ENCODE results near the gene CTR9. TPM values are rescaled to one million over a fixed set of nuclear protein-coding genes. Genes with fewer than 3 reads are reported as not detected.

The CTR9 gene
- total RNA-seq, 1 experiment from 2014 or later: 32.7 TPM

DNA sequence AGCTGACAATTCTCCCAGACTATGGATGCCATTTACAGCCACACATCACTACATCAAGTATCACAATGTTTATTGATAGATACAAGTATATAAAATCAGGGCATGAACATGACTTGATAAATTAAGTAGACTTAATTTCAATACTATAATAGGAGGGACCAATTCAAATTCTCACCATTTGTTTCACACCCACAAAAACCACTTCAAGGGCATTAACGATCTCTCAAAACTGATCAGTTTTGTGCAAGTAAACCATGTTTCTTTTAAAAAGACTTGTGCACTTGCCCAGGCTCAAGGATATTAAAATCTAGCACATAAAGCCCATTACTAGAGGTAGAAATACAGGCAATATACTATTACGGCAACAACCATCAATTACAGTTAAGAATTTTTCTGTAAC, 46.0 kb downstream of the CTR9 start (continued):
- TF ChIP-seq, protein P1, sequence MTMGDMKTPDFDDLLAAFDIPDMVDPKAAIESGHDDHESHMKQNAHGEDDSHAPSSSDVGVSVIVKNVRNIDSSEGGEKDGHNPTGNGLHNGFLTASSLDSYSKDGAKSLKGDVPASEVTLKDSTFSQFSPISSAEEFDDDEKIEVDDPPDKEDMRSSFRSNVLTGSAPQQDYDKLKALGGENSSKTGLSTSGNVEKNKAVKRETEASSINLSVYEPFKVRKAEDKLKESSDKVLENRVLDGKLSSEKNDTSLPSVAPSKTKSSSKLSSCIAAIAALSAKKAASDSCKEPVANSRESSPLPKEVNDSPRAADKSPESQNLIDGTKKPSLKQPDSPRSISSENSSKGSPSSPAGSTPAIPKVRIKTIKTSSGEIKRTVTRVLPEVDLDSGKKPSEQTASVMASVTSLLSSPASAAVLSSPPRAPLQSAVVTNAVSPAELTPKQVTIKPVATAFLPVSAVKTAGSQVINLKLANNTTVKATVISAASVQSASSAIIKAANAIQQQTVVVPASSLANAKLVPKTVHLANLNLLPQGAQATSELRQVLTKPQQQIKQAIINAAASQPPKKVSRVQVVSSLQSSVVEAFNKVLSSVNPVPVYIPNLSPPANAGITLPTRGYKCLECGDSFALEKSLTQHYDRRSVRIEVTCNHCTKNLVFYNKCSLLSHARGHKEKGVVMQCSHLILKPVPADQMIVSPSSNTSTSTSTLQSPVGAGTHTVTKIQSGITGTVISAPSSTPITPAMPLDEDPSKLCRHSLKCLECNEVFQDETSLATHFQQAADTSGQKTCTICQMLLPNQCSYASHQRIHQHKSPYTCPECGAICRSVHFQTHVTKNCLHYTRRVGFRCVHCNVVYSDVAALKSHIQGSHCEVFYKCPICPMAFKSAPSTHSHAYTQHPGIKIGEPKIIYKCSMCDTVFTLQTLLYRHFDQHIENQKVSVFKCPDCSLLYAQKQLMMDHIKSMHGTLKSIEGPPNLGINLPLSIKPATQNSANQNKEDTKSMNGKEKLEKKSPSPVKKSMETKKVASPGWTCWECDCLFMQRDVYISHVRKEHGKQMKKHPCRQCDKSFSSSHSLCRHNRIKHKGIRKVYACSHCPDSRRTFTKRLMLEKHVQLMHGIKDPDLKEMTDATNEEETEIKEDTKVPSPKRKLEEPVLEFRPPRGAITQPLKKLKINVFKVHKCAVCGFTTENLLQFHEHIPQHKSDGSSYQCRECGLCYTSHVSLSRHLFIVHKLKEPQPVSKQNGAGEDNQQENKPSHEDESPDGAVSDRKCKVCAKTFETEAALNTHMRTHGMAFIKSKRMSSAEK (CRISPR knock-in tag; IDR thresholded peaks at IDR 0.05; ENCODE audit: borderline replicate concordance): no peak
- TF ChIP-seq GRHL2 (CRISPR knock-in tag; IDR thresholded peaks at IDR 0.05; ENCODE audit: insufficient replicate concordance, severe bottlenecking) (no peak), FOXP4 (CRISPR knock-in tag; IDR thresholded peaks at IDR 0.05) (no peak), MYBL2 (CRISPR knock-in tag; IDR thresholded peaks at IDR 0.05) (no peak)

- H3K9me3 Mint-ChIP-seq: no peaks in the 10 kb centered on the region
- H3K27me3 Mint-ChIP-seq (ENCODE audit: low read depth): no peaks in the 10 kb centered on the region
- no peak for DNase-seq (ENCODE audit: low spot score)
- H3K4me3 Mint-ChIP-seq: no peak overlapping the region
- peaks cover 4% of the 10 kb centered on the region for H3K4me1 Mint-ChIP-seq
- TF ChIP-seq, protein P2, sequence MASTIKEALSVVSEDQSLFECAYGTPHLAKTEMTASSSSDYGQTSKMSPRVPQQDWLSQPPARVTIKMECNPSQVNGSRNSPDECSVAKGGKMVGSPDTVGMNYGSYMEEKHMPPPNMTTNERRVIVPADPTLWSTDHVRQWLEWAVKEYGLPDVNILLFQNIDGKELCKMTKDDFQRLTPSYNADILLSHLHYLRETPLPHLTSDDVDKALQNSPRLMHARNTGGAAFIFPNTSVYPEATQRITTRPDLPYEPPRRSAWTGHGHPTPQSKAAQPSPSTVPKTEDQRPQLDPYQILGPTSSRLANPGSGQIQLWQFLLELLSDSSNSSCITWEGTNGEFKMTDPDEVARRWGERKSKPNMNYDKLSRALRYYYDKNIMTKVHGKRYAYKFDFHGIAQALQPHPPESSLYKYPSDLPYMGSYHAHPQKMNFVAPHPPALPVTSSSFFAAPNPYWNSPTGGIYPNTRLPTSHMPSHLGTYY (CRISPR knock-in tag; IDR thresholded peaks at IDR 0.05): no peak
- TF ChIP-seq ZNF512 (CRISPR knock-in tag; IDR thresholded peaks at IDR 0.05; ENCODE audit: borderline replicate concordance) (no peak), GTF2I (CRISPR knock-in tag; conservative IDR thresholded peaks at IDR 0.05) (no peak), HMGA2 (CRISPR knock-in tag; IDR thresholded peaks at IDR 0.05) (no peak), ATF1 (CRISPR knock-in tag; IDR thresholded peaks at IDR 0.05) (no peak), FOXJ3 (CRISPR knock-in tag; IDR thresholded peaks at IDR 0.05; ENCODE audit: borderline replicate concordance) (no peak), SOX15 (CRISPR knock-in tag; IDR thresholded peaks at IDR 0.05) (no peak), CREB1 (CRISPR knock-in tag; IDR thresholded peaks at IDR 0.05) (no peak), ZNF423 (CRISPR knock-in tag; IDR thresholded peaks at IDR 0.05) (no peak), ZNF416 (CRISPR knock-in tag; IDR thresholded peaks at IDR 0.05) (no peak), TCF7 (CRISPR knock-in tag; IDR thresholded peaks at IDR 0.05; ENCODE audit: low read depth) (no peak), GRHL2 (CRISPR knock-in tag; IDR thresholded peaks at IDR 0.05; ENCODE audit: insufficient replicate concordance, severe bottlenecking) (no peak), ELF4 (CRISPR knock-in tag; IDR thresholded peaks at IDR 0.05; ENCODE audit: low read depth) (no peak)
- TF ChIP-seq, protein P3, sequence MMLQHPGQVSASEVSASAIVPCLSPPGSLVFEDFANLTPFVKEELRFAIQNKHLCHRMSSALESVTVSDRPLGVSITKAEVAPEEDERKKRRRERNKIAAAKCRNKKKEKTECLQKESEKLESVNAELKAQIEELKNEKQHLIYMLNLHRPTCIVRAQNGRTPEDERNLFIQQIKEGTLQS (CRISPR knock-in tag; conservative IDR thresholded peaks at IDR 0.05): no peak
- no peak overlapping the region for H3K27ac Mint-ChIP-seq
- ChIA-PET POLR2A (interaction anchor here (1.0 to 1.8 kb wide), 2 partner anchors 12 to 60 kb away, joined by 3 to 12 read pairs; partner anchors contain the start of genes EIF4G2 and ZBED5), CTCF (interaction anchor here (1.7 kb wide), 1 partner anchor 27 kb away, joined by 4 read pairs; no protein-coding TSS in a partner anchor)
- ATAC-seq: no peak
- H3K36me3 Mint-ChIP-seq: peaks cover 63% of the 10 kb centered on the region
Observed at GRCh38 chr11:10797531-10797930, 46.5 kb downstream of the CTR9 start.
